Stimulated activated CD8-positive, alpha-beta memory T cell treated with anti-CD3 and anti-CD28 coated beads, Interleukin-4, amount 100 ng/mL, for 4 hours (primary cell): ENCODE results near the gene UBE3C.
"Not testable (repeated sequence)": the region's sequence is repeated elsewhere in the genome, so short reads cannot be mapped to it uniquely, and the experiment has no call there.

Source experiments
- DNase-seq, 2 donors: peaks; one replicate each; pipeline ENCODE4 v3.0.0-alpha.2; 2020; ENCODE audit warnings: low read depth in 2 of 2, low spot score in 1 of 2

UBE3C gene

DNA sequence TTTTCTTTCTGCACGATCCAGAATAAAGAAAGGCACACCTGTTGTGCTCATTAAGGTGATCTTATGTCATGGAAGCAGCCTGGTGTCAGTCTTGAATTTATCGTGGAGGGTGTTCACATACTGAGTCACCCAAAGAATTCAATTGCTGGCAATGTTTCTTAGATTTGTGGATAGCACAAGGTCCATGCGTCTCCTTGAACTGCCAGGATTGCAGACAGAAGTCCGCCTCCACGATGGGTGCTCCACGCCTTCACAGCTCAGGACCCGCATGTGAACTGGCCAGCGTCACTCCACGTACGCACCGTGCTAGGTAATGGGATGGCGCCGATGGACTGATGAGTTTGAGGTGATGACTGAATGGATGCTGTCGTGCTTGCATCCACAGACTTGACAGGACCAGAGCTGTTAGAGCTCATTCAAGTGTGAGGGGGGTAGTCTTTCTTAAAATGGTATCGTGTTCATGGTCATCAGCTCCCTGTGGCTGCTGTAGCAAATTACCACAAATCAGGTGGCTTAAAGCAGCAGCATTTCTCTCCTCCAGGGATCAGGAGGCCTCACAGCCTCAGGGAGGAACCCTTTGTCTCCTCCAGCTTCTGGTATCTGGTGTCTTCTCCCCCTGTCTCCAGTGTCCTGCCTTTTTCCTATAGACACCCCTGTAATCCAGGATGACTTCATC lies 132.7 kb downstream of the UBE3C start:
- DNase-seq, result no peak

GRCh38 chr7:157271991-157272324 lies 133.2 kb downstream of the UBE3C start:
- DNase-seq, result no peak

- DNase-seq, result no peak
Measured at GRCh38 chr7:157272351-157273207, 133.9 kb downstream of the UBE3C start.

GRCh38 chr7:157273208-157274093 lies 134.7 kb downstream of the UBE3C start:
- DNase-seq, result peak; percentile 34 to 38

- not testable (repeated sequence) for DNase-seq
Measured at GRCh38 chr7:157274094-157274634, 135.4 kb downstream of the UBE3C start.

DNA sequence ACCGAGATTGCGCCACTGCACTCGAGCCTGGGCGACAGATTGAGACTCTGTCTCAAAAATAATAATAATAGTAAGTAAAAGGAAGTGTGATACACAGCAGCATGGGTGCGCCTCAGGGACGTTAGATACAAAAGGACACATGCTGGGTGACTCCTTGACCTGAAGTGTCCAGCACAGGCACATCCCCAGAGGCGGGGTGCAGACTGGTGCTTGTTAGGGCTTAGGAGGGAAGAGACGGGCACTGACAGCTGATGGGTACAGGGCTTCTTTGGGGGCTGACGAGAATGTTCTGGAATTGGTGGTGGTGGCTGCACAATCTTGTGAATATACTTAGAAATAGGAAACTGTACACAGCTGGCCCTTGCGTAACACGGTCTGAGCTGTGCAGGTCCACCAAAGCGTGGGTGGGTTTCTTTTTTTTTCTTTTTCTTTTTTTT lies 136.3 kb downstream of the UBE3C start:
- DNase-seq, result no peak

GRCh38 chr7:157276091-157276561 lies 137.4 kb downstream of the UBE3C start:
- no peak for DNase-seq

- DNase-seq, result no peak
Measured at GRCh38 chr7:157276731-157277562, 138.2 kb downstream of the UBE3C start.

GRCh38 chr7:157277568-157277967 lies 138.8 kb downstream of the UBE3C start:
- not testable (repeated sequence) for DNase-seq

DNA sequence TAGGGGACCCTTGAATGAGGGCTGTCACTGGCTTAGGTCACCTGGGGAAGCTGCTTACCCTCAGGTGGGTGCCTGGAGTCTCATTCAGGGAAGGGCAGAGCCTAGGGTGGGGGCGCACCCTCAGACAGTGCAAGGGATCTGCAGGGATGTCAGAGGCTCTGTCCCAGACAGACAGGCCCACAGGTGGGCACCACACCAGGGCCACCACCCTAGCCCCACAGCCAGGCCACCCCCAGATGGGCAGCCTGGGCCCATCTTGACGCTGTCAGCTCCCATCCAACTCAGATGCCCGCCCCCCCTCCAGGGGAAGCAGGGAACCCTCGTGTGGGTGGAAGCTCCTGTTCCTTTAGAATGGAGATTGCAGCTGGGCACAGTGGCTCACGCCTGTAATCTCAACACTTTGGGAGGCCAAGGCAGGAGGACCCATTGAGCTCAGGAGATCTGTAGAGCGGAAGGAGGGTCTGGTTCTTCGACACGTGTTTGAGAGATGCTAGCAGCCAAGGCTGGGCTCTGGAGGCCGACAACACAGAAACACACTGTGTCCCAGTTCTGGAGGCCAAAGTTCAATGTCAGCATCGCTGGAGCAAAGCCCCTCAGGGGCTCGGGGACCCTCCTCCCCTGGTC lies 139.6 kb downstream of the UBE3C start:
- DNase-seq, result no peak

DNA sequence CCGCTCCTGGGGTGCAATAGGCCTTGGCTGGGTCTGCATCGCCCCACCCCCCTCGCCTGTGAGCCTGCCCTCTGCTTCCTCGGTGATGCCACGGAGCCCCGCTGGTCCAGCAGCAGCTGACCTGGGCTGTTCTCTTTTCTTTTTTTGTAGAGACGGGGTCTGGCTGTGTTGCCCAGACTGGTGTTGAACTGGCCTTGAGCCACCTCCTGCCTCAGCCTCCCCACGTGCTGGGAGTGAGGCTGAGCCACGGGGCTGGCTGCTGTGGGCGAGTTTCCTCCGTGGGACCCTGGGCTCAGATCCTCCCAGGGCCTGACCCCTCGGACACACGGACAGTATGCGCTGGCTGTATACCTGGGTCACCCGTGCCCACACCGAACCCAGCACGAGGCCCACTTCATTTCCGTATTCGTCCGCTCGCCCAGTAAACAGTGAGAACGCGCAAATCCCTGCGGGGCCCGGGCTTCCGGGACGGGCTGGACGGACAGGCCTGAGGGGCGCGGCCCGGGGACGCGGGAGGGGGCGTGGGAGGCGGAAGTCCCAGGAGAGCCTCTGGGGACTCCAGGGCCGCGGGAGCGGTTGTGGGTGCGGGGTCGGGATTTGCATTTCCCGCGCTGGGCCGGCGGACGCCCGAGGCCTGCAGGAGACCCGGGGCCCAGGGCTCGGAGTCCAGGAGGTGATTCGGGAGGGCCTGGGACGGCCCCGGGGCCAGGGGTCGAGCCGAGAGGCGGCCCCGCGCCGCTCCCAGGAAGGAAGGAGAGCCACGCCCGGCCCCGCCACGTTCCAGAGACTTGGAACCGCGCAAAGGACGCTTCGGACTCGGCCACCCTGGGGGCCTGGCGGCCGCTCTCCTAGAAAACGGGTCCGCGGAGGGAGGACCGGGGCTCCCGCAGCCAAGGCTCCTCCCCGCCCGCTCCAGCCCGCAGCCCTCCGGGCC lies 140.3 kb downstream of the UBE3C start:
- no peak for DNase-seq

DNA sequence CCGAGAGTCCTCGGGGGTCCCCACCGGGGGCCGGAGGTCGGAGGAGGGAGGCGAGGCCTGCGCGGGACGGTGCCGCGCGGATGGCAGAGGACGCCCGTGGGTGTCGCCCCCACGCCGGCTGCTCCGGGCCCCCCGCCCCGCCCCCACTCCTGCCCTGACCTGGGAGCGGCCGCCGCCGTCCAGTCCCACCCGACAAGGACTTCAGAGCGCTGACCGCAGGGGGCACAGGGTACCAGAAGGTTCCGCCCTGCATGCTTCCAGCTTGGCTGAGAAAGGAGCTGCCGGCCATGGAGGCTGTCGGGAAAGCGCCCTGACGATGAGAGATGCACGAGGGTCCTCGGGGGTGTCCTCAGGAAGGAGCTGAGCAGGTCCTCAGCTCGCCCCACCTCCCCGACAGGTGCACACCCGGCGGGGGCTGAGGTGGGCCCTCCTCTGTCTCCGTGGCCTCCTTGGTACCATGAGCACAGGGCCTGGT lies 141.1 kb downstream of the UBE3C start:
- no peak for DNase-seq

DNA sequence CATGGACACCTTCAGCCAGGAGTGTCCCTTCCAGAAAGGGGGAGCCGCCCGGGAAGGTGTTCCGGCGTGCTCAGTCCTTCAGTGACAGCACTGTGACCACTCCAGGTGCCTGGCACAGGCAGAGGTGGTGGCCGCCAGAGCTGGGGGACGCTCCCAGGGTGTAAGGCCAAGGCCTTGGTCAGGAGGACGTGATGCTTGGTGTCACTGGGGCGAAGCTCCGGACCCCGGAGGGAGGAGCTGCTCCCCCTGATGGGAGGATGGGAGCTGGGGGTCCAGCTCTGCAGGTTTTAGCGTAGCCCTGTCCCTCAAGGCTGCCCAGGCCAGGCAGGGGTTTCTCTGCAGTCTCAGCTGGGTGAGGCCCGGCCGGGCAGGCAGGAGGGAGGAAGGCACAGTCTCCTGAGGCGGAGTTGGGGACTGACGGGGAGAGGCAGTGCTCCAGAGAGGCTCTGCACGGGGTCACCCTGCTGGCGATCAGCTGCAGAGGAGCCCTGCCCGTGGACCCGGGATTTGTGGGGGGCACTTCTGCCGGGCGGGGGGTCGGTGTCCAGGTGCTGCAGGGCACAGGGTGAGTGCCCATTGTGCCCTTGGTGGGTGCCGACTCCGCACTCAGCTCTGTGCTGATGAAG lies 141.6 kb downstream of the UBE3C start:
- DNase-seq, result no peak

- no peak for DNase-seq
Measured at GRCh38 chr7:157281221-157281998, 142.7 kb downstream of the UBE3C start.

- DNase-seq, result no peak
Measured at GRCh38 chr7:157282141-157282801, 143.5 kb downstream of the UBE3C start.

DNA sequence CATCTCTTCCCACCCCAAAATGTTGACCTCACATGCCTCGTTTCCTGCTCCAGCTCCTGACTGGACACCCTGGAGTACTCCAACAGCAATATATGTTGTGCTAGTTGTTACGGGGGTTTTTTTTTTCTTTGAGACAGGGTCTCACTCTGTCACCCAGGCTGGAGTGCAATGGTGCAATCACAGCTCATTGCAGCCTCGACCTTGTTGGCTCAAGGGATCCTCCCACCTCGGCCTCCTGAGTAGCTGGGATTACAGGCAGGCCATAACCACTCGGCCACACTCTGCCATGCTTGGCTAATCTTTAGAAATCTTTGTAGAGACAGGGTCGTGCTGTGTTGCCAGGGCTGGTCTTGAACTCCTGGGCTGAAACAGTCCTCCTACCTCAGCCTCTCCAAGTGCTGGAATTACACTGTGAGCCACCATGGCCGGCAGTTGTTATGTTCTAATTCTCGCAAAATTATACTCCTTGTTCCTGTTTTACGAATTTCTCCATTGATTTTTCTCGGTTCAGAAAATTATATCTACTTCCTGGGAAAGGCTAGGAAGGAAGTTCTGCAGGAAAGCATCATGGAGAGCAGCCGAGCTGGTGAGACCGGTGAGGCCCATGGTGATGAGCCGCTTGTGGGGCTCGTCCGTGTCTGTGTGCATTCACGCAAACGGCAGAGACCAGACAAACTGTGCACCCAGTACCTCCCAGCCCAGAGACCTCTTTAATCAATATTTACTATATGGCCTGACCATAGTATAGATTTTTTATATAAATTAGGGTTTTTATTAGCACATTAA lies 145.7 kb downstream of the UBE3C start:
- no peak for DNase-seq
